Caco-2 (cell line): ENCODE measurements around the gene GJA1. TPM values are rescaled to one million over a fixed set of nuclear protein-coding genes. Genes with fewer than 3 reads are reported as not detected.

Experiments
- BruUV-seq: library from RNA; stranded (reverse); fragments of 400-500 nt; replicated peaks from 2 replicates; lab custom pipeline; 2021; lab: Mats Ljungman, UMichigan
- CTCF ChIA-PET: fragments of 300-600 bp; sonication (Branson Sonifier 250); formaldehyde crosslinking; loops from one replicate; lab custom pipeline; 2022; ENCODE audit warnings: antibody characterized with exemption; lab: Charles Lee
- POLR2A ChIA-PET: fragments of 300-600 bp; sonication (Branson Sonifier 250); formaldehyde crosslinking; loops from one replicate; lab custom pipeline; 2022; ENCODE audit warnings: antibody characterized with exemption; lab: Charles Lee
- DNase-seq, 2 experiments: peaks; one replicate each; pipeline versions ENCODE4 v3.0.0 to v3.0.0-alpha.2; 2020 to 2022
- H3K27me3 ChIP-seq: replicated peaks from 2 replicates; pipeline ENCODE4 v1.6.0; 2011; ENCODE audit warnings: low read length; ENCODE audit not compliant: control insufficient read depth, insufficient read depth
- H3K36me3 ChIP-seq: 2 replicates; pipeline ENCODE4 v1.5.1; 2011; ENCODE audit warnings: low read length; ENCODE audit not compliant: control insufficient read depth, insufficient read depth
- H3K4me1 ChIP-seq: fragments of 250-450 bp; sonication (Bioruptor Pico); 2 replicates; pipeline ENCODE4 v1.5.1; 2020; ENCODE audit warnings: mild to moderate bottlenecking
- H3K4me3 ChIP-seq: 2 replicates; pipeline ENCODE4 v1.5.1; 2011; ENCODE audit warnings: low read depth, mild to moderate bottlenecking, control low read depth, low read length
- H3K9me3 ChIP-seq: fragments of 250-450 bp; sonication (Bioruptor Pico); 2 replicates; pipeline ENCODE4 v1.5.1; 2020; ENCODE audit warnings: mild to moderate bottlenecking, moderate library complexity
- H3K27ac Mint-ChIP-seq: one replicate; pipeline ENCODE4 v1.8.0; 2022; ENCODE audit warnings: mixed read lengths; ENCODE audit not compliant: unreplicated experiment
- H3K27me3 Mint-ChIP-seq: one replicate; pipeline ENCODE4 v1.8.0; 2022; ENCODE audit warnings: mixed read lengths; ENCODE audit not compliant: insufficient read depth, unreplicated experiment
- H3K36me3 Mint-ChIP-seq: one replicate; pipeline ENCODE4 v1.8.0; 2022; ENCODE audit warnings: mild to moderate bottlenecking, mixed read lengths; ENCODE audit not compliant: insufficient read depth, unreplicated experiment
- H3K4me1 Mint-ChIP-seq: one replicate; pipeline ENCODE4 v1.8.0; 2022; ENCODE audit warnings: low read depth, mixed read lengths; ENCODE audit not compliant: unreplicated experiment
- H3K4me3 Mint-ChIP-seq: one replicate; pipeline ENCODE4 v1.8.0; 2022; ENCODE audit warnings: mild to moderate bottlenecking, moderate library complexity, mixed read lengths; ENCODE audit not compliant: unreplicated experiment
- H3K9me3 Mint-ChIP-seq: one replicate; pipeline ENCODE4 v1.8.0; 2022; ENCODE audit warnings: mixed read lengths; ENCODE audit not compliant: unreplicated experiment
- intact Hi-C: fragments of 100-400 bp; cut with micrococcal nuclease; formaldehyde crosslinking; loops from one replicate; pipeline ENCODE4 v1.10.0; 2022; ENCODE audit not compliant: unreplicated experiment
- total RNA-seq: library from RNA; stranded (reverse); gene quantifications from 2 replicates; pipeline ENCODE4 v1.2.3, GENCODE V29; 2022
- TF ChIP-seq, protein P1 (sequence below), 2 experiments: fragments of 200-600 bp in 1 of 2; IDR thresholded peaks; 1 replicate in 1 of 2; 2 replicates in 1 of 2; pipeline versions ENCODE4 v1.5.1 to v1.8.0; 2011 to 2022; ENCODE audit warnings: antibody characterized with exemption in 1 of 2, control low read depth in 1 of 2, inconsistent platforms in 1 of 2, low read depth in 1 of 2, low read length in 1 of 2, mild to moderate bottlenecking in 1 of 2, moderate library complexity in 1 of 2; ENCODE audit not compliant: insufficient read depth in 1 of 2, severe bottlenecking in 1 of 2, unreplicated experiment in 1 of 2

Gene GJA1
- total RNA-seq, 1 experiment from 2014 or later: 54.5 TPM

DNA sequence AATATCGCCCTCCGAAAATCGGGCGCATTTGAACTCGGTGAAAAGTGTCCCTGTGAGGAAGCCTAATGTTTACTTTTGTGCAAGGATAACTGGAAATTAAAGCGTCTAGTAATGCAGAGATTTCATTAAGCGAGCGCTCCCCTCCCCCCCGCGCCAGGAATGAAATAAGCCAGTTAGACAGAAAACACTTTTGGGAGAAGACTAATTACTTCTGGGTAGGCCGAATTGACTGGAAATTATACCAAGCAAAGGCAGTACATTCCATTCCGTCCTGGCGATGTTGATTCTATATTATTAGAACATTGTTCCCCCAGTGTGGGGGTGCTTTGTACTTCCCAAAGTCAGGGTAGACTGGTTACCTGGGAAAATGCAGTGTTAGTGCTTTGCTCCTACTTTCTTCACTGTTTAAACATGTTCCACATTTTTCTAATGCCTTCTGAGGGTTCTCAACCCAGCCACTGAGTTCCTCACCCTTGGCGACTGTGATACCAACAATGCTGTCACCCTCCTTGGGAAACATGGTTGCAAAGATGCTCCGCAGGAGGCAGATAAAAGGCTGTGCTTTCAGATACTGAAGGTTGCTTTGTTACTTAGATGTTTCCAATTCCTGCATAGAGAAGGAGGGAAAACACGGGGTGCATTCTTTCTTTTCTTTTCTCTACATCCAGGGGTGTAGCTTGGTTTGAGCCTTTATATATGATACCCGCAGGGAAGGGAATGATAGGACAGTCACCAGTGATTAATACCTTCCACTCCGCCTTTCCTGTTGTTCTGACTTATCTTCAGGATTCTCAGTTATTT lies 2.6 kb downstream of the GJA1 start:
- H3K36me3 ChIP-seq: no peaks in the 10 kb centered on the region
- no peaks in the 10 kb centered on the region for H3K27me3 ChIP-seq
- Mint-ChIP-seq H3K36me3 (peaks cover 13% of the 10 kb centered on the region), H3K9me3 (no peaks in the 10 kb centered on the region), H3K27me3 (no peaks in the 10 kb centered on the region), H3K27ac (peak overlapping the region; percentile 92), H3K4me3 (peak overlapping the region; percentile 93), H3K4me1 (peaks cover 12% of the 10 kb centered on the region)
- ChIA-PET CTCF (interaction anchor here (0.8 to 3.4 kb wide), 2 partner anchors 411 to 447 kb away, joined by 3 to 10 read pairs; no protein-coding TSS in a partner anchor), POLR2A (no interaction called here)
- peak in 1 of 2 experiments; percentile 12 for DNase-seq
- peak overlapping the region; percentile 56 for H3K4me3 ChIP-seq
- H3K4me1 ChIP-seq: 0 out of 2 replicates have a peak, but pooled peaks cover 4% of the 10 kb centered on the region
- H3K9me3 ChIP-seq: no peaks in the 10 kb centered on the region
- TF ChIP-seq, protein P1, sequence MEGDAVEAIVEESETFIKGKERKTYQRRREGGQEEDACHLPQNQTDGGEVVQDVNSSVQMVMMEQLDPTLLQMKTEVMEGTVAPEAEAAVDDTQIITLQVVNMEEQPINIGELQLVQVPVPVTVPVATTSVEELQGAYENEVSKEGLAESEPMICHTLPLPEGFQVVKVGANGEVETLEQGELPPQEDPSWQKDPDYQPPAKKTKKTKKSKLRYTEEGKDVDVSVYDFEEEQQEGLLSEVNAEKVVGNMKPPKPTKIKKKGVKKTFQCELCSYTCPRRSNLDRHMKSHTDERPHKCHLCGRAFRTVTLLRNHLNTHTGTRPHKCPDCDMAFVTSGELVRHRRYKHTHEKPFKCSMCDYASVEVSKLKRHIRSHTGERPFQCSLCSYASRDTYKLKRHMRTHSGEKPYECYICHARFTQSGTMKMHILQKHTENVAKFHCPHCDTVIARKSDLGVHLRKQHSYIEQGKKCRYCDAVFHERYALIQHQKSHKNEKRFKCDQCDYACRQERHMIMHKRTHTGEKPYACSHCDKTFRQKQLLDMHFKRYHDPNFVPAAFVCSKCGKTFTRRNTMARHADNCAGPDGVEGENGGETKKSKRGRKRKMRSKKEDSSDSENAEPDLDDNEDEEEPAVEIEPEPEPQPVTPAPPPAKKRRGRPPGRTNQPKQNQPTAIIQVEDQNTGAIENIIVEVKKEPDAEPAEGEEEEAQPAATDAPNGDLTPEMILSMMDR (IDR thresholded peaks at IDR 0.05; ENCODE audit: insufficient read depth in 1 of 2, low read depth in 1 of 2, low read length in 1 of 2, severe bottlenecking in 1 of 2, unreplicated experiment in 1 of 2): no peak
- BruUV-seq: no TSS peak
- intact Hi-C loops: loop anchor here (1.0 kb wide), 2 partner anchors 47 to 411 kb away; no protein-coding TSS in a partner anchor

DNA sequence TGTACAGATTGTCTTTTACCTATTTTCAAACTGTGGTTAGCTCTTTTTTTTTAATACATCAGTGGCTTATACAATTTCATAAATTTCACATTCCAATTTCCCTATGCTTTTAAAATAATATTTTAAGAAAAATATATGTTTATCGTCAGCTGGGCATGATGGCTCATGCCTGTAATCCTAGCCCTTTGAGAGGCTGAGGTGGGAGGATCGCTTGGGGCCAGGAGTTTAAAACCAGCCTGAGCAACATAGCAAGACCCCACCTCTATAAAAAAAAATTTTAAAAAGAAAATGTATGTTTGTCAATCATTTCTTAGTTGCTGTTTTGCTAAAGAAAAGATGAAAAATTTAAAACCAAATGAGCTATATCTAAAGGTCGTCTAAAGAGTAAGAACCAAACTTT lies 3.4 kb downstream of the GJA1 start:
- Histone ChIP-seq H3K9me3 (no peaks in the 10 kb centered on the region), H3K36me3 (no peaks in the 10 kb centered on the region), H3K4me3 (no peak overlapping the region), H3K4me1 (0 out of 2 replicates have a peak, but pooled peaks cover 4% of the 10 kb centered on the region), H3K27me3 (no peaks in the 10 kb centered on the region)
- Mint-ChIP-seq H3K27me3 (no peaks in the 10 kb centered on the region), H3K27ac (no peak overlapping the region), H3K36me3 (peaks cover 13% of the 10 kb centered on the region), H3K4me3 (no peak overlapping the region), H3K9me3 (no peaks in the 10 kb centered on the region), H3K4me1 (peaks cover 12% of the 10 kb centered on the region)
- intact Hi-C loops: no loop called here
- no peak for DNase-seq
- POLR2A ChIA-PET: no interaction called here
- TF ChIP-seq, protein P1 (IDR thresholded peaks at IDR 0.05; ENCODE audit: insufficient read depth in 1 of 2, low read depth in 1 of 2, low read length in 1 of 2, severe bottlenecking in 1 of 2, unreplicated experiment in 1 of 2): no peak
- CTCF ChIA-PET: no interaction called here
- no TSS peak for BruUV-seq

DNA sequence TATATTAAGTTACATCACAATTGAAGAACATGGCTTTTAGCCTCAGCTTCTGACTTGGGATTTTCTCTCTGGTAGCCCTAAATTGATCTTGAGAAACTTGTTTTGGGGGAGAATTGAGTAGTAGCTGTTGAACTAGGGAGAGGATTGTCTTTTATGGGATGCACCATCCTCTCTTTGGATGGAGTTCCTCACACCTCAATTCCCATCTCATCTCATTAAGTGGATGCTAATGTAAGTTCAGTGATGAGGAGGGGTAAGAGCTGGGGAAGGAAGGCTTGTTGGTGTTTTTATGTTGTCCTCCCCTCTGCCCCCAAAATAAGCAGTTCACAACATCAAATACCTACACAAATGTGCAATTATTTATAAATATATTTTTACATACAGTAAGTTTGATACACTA lies 4.0 kb downstream of the GJA1 start:
- Mint-ChIP-seq H3K9me3 (no peaks in the 10 kb centered on the region), H3K4me1 (peaks cover 12% of the 10 kb centered on the region), H3K36me3 (peaks cover 13% of the 10 kb centered on the region), H3K27ac (no peak overlapping the region), H3K27me3 (no peaks in the 10 kb centered on the region), H3K4me3 (no peak overlapping the region)
- ChIA-PET POLR2A (no interaction called here), CTCF (no interaction called here)
- BruUV-seq: no TSS peak
- Histone ChIP-seq H3K4me1 (0 out of 2 replicates have a peak, but pooled peaks cover 4% of the 10 kb centered on the region), H3K27me3 (no peaks in the 10 kb centered on the region), H3K9me3 (no peaks in the 10 kb centered on the region), H3K36me3 (no peaks in the 10 kb centered on the region), H3K4me3 (no peak overlapping the region)
- intact Hi-C loops: no loop called here
- TF ChIP-seq, protein P1 (IDR thresholded peaks at IDR 0.05; ENCODE audit: insufficient read depth in 1 of 2, low read depth in 1 of 2, low read length in 1 of 2, severe bottlenecking in 1 of 2, unreplicated experiment in 1 of 2): no peak
- DNase-seq: no peak
